SU-DHL-6 (cell line): ENCODE data around the gene TMEM235.
A peak's percentile ranks its signal among the peaks of the same experiment; 100 is the strongest.

Experiments used
- EZH2phosphoT487 ChIP-seq: fragments of 200-600 bp; sonication (generic), shearing (Covaris generic); conservative IDR thresholded peaks from 2 replicates; pipeline ENCODE4 v1.6.1; 2018; ENCODE audit warnings: mild to moderate bottlenecking, antibody characterized with exemption, low read length, moderate library complexity, mixed read lengths
- TF ChIP-seq, protein P1 (sequence below): fragments of 200-600 bp; sonication (generic); IDR thresholded peaks from one replicate; pipeline ENCODE4 v1.5.1; 2017; ENCODE audit warnings: antibody characterized with exemption, mild to moderate bottlenecking, low read length, moderate library complexity; ENCODE audit not compliant: insufficient read depth, poor library complexity, severe bottlenecking

DNA sequence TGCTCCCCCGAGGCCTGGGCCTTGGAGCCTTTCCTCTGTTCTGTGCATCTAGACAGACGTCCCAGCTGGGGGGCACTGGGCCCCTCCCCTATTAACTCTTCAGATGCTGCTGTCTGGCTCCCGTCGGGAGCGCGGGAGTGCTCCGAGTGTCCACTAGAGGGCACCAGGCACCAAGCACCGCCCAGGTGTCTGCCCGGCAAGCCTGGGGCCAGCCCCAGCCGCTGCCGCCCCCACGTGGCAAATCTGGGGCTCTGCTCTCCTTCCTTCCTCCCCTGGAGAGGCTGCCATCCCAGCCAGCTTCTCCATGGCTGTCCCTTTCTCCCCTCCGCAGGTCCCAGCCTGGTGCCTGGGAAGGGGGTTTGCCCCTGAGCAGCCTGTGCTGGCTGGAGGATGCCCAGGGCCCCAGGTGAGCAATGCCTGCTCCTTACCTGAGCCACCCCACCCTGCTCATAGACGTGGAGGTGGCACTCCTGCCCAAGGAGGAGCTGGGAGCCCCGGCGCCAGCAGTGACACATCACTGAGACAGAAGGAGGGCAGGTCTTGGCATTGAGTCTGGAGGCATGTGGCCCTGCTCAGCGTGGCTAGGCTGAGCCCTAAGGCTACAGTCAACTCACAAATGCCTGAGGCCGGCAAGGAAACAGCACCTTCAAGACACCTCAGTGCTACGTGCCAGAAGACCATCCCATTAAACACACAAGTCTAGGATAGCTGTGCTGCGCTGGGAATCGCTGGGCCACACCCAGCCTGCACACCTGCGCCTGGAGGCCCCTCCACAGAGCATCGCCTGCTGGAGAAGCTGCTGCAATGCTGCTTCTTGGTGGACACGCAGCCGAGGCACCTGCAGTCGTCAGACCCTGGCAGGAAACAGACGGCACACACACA lies 19.7 kb downstream of the TMEM235 start:
- TF ChIP-seq, protein P1, sequence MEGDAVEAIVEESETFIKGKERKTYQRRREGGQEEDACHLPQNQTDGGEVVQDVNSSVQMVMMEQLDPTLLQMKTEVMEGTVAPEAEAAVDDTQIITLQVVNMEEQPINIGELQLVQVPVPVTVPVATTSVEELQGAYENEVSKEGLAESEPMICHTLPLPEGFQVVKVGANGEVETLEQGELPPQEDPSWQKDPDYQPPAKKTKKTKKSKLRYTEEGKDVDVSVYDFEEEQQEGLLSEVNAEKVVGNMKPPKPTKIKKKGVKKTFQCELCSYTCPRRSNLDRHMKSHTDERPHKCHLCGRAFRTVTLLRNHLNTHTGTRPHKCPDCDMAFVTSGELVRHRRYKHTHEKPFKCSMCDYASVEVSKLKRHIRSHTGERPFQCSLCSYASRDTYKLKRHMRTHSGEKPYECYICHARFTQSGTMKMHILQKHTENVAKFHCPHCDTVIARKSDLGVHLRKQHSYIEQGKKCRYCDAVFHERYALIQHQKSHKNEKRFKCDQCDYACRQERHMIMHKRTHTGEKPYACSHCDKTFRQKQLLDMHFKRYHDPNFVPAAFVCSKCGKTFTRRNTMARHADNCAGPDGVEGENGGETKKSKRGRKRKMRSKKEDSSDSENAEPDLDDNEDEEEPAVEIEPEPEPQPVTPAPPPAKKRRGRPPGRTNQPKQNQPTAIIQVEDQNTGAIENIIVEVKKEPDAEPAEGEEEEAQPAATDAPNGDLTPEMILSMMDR, result peak; percentile 99
- TF ChIP-seq EZH2phosphoT487, result no peak
